ENCODE data around the gene TCEAL7. TPM values are rescaled to one million over a fixed set of nuclear protein-coding genes. Genes with fewer than 3 reads are reported as not detected.

Gene TCEAL7
- total RNA-seq, 1 experiment from 2014 or later = 0.20 TPM

- TF ChIP-seq ATF3 (IDR thresholded peaks at IDR 0.05) (no peak), SRF (IDR thresholded peaks at IDR 0.05; ENCODE audit: low read depth) (no peak), ELF1 (IDR thresholded peaks at IDR 0.05; ENCODE audit: borderline replicate concordance, low read depth) (no peak), EZH2phosphoT487 (IDR thresholded peaks at IDR 0.05; ENCODE audit: borderline replicate concordance) (no peak), ZFX (IDR thresholded peaks at IDR 0.05) (no peak), POLR2AphosphoS5 (IDR thresholded peaks at IDR 0.05; ENCODE audit: low read depth, low read length) (no peak), RAD21 (IDR thresholded peaks at IDR 0.05; ENCODE audit: low read depth) (no peak), FOSL1 (IDR thresholded peaks at IDR 0.05; ENCODE audit: low read depth) (no peak), MAX (IDR thresholded peaks at IDR 0.05) (no peak), JUND (IDR thresholded peaks at IDR 0.05) (no peak), ZNF274 (IDR thresholded peaks at IDR 0.05; ENCODE audit: low read depth, low read length) (no peak), CBX3 (IDR thresholded peaks at IDR 0.05; ENCODE audit: low read depth) (no peak), POLR2A (IDR thresholded peaks at IDR 0.05; ENCODE audit: borderline replicate concordance, extremely low read depth, insufficient read depth, insufficient read length) (no peak)
- TF ChIP-seq, protein P1, sequence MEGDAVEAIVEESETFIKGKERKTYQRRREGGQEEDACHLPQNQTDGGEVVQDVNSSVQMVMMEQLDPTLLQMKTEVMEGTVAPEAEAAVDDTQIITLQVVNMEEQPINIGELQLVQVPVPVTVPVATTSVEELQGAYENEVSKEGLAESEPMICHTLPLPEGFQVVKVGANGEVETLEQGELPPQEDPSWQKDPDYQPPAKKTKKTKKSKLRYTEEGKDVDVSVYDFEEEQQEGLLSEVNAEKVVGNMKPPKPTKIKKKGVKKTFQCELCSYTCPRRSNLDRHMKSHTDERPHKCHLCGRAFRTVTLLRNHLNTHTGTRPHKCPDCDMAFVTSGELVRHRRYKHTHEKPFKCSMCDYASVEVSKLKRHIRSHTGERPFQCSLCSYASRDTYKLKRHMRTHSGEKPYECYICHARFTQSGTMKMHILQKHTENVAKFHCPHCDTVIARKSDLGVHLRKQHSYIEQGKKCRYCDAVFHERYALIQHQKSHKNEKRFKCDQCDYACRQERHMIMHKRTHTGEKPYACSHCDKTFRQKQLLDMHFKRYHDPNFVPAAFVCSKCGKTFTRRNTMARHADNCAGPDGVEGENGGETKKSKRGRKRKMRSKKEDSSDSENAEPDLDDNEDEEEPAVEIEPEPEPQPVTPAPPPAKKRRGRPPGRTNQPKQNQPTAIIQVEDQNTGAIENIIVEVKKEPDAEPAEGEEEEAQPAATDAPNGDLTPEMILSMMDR (IDR thresholded peaks at IDR 0.05 in 2 of 3, conservative IDR thresholded peaks at IDR 0.05 in 1 of 3; ENCODE audit: borderline replicate concordance in 1 of 3, insufficient read depth in 1 of 3, low read depth in 2 of 3, low read length in 2 of 3) = no peak
- TF ChIP-seq, protein P2, sequence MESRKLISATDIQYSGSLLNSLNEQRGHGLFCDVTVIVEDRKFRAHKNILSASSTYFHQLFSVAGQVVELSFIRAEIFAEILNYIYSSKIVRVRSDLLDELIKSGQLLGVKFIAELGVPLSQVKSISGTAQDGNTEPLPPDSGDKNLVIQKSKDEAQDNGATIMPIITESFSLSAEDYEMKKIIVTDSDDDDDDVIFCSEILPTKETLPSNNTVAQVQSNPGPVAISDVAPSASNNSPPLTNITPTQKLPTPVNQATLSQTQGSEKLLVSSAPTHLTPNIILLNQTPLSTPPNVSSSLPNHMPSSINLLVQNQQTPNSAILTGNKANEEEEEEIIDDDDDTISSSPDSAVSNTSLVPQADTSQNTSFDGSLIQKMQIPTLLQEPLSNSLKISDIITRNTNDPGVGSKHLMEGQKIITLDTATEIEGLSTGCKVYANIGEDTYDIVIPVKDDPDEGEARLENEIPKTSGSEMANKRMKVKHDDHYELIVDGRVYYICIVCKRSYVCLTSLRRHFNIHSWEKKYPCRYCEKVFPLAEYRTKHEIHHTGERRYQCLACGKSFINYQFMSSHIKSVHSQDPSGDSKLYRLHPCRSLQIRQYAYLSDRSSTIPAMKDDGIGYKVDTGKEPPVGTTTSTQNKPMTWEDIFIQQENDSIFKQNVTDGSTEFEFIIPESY (IDR thresholded peaks at IDR 0.05; ENCODE audit: extremely low read depth, insufficient replicate concordance, low read length) = no peak
- intact Hi-C loops (cut with micrococcal nuclease) = no loop called here
Measured at GRCh38 chrX:103347682-103348397, 17.8 kb downstream of the TCEAL7 start.

More at GRCh38 chrX:103347682-103348397, 17.8 kb downstream of the TCEAL7 start:
- ChIA-PET RAD21 (ENCODE audit: low non-redundant PET in 1 of 2, low total read pairs in 2 of 2, uncharacterized antibody in 2 of 2, unreplicated experiment in 2 of 2) (no interaction called here), CTCF (interaction anchor here (1.0 kb wide), 1 partner anchor 116 kb away, joined by 3 read pairs; no protein-coding TSS in a partner anchor), POLR2A (no interaction called here)
- H3K27ac ChIP-seq (ENCODE audit: low read depth, low read length) = no peak overlapping the region
- no peaks in the 10 kb centered on the region for H3K27me3 ChIP-seq (ENCODE audit: insufficient read depth, low read length)
- no peak overlapping the region for H3K4me3 ChIP-seq (replicated peaks in 1 of 2; ENCODE audit: low read depth in 1 of 2, low read length in 2 of 2)
- no peaks in the 10 kb centered on the region for H3K4me1 ChIP-seq (ENCODE audit: control insufficient read depth in 1 of 2, insufficient read depth in 2 of 2, low read length in 2 of 2)
- no TSS peak for BruUV-seq (replicated peaks)
- DNase-seq (ENCODE audit: low read depth, low spot score) (no peak), ATAC-seq (no peak)
- no peaks in the 10 kb centered on the region for H3K79me2 ChIP-seq (ENCODE audit: insufficient read depth, low read length)
- H4K20me1 ChIP-seq (ENCODE audit: insufficient read depth) = no peaks in the 10 kb centered on the region
- no peak overlapping the region for H2AFZ ChIP-seq (ENCODE audit: low read depth, low read length, poor library complexity, severe bottlenecking)
- no peaks in the 10 kb centered on the region for H3K9me3 ChIP-seq (ENCODE audit: control insufficient read depth in 1 of 2, insufficient read depth in 1 of 2, low read depth in 1 of 2, low read length in 2 of 2)
- H3K9me2 ChIP-seq (ENCODE audit: insufficient read depth) = no peaks in the 10 kb centered on the region
- H3K9ac ChIP-seq (ENCODE audit: low read length) = no peak overlapping the region
- no peak overlapping the region for H3K4me2 ChIP-seq (ENCODE audit: low read length)
- H3K36me3 ChIP-seq (ENCODE audit: control insufficient read depth in 1 of 2, insufficient read depth in 2 of 2, low read length in 2 of 2) = no peaks in the 10 kb centered on the region
